Stomach smooth muscle (tissue), 2 donors: ENCODE results near the gene GREM2.

Experiments
- H3K27ac ChIP-seq: one replicate; pipeline ENCODE4 v1.7.0; 2013; ENCODE audit warnings: mild to moderate bottlenecking, low read length, inconsistent platforms
- H3K27me3 ChIP-seq, 2 donors: one replicate each; pipeline ENCODE4 v1.7.0; 2013; ENCODE audit warnings: low read length in 2 of 2; ENCODE audit not compliant: insufficient read depth in 2 of 2, control insufficient read depth in 1 of 2
- H3K36me3 ChIP-seq, 2 donors: one replicate each; pipeline ENCODE4 v1.7.0; 2013; ENCODE audit warnings: low read length in 2 of 2; ENCODE audit not compliant: control insufficient read depth in 2 of 2, insufficient read depth in 2 of 2
- H3K4me1 ChIP-seq: one replicate; pipeline ENCODE4 v1.7.0; 2013; ENCODE audit warnings: low read length; ENCODE audit not compliant: control insufficient read depth, insufficient read depth
- H3K4me3 ChIP-seq, 2 donors: one replicate each; pipeline ENCODE4 v1.7.0; 2013; ENCODE audit warnings: low read length in 2 of 2
- H3K9ac ChIP-seq, 2 donors: one replicate each; pipeline ENCODE4 v1.7.0; 2013; ENCODE audit warnings: low read length in 2 of 2, mild to moderate bottlenecking in 1 of 2
- H3K9me3 ChIP-seq, 2 donors: one replicate each; pipeline ENCODE4 v1.7.0; 2013; ENCODE audit warnings: low read length in 2 of 2; ENCODE audit not compliant: control insufficient read depth in 2 of 2
- donor health status: healthy.
- donor health status: Pancreatic carcinoma.

Gene GREM2

GRCh38 chr1:240501115-240501514, 110.8 kb downstream of the GREM2 start:
- H3K9me3 ChIP-seq, result no peaks in the 10 kb centered on the region
- H3K4me1 ChIP-seq, result no peaks in the 10 kb centered on the region

DNA sequence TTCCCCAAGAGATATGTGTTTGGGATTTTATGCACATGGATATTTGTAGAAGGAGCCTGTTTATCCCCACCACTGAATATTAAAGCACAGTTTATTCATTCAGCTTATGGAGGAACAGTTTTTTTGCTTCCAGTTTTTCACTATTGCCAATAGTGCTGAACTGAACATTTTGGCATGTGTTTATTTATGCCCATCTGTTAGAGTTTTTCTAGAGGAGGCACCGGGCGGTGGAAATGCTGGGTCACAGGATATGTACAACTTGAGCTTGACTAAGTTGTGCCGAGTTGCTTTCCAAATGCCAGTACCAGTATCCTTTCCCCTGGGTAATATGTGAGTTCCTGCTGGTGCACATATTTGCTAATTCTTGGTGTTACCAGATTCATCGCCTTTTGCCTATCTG, 111.3 kb downstream of the GREM2 start:
- Histone ChIP-seq H3K4me1 (no peaks in the 10 kb centered on the region), H3K27ac (no peak overlapping the region), H3K27me3 (no peaks in the 10 kb centered on the region), H3K36me3 (no peaks in the 10 kb centered on the region), H3K4me3 (no peak overlapping the region), H3K9ac (no peak overlapping the region), H3K9me3 (no peaks in the 10 kb centered on the region)

More at GRCh38 chr1:240501115-240501514, 110.8 kb downstream of the GREM2 start:
- H3K27me3 ChIP-seq, result no peaks in the 10 kb centered on the region
- no peak overlapping the region for H3K27ac ChIP-seq
- H3K36me3 ChIP-seq, result no peaks in the 10 kb centered on the region
- H3K4me3 ChIP-seq, result no peak overlapping the region
- no peak overlapping the region for H3K9ac ChIP-seq

GRCh38 chr1:240499012-240499411, 112.9 kb downstream of the GREM2 start:
- no peaks in the 10 kb centered on the region for H3K4me1 ChIP-seq
- no peaks in the 10 kb centered on the region for H3K36me3 ChIP-seq
- H3K27me3 ChIP-seq, result no peaks in the 10 kb centered on the region
- no peak overlapping the region for H3K4me3 ChIP-seq
- no peak overlapping the region for H3K9ac ChIP-seq
- H3K27ac ChIP-seq, result no peak overlapping the region
- no peaks in the 10 kb centered on the region for H3K9me3 ChIP-seq

DNA sequence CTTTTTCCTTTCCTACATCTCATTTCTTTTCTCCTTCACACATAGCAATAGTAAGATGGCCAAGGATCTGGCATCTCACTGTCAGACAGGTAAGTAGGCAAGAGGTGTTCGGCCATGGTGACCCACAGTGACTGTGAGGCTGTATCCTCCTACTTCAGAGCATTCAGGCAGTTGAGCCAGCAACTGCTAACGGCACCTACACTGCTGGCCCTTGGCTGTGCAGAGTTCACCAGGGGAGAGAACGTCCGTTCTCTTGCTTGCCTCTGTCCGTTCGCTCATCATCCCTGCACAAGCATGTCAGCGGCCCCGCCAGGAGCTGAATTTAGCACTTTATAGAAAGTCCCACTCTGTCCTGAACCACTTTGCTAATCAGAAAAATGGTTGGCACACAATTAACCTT, 113.6 kb downstream of the GREM2 start:
- Histone ChIP-seq H3K4me1 (no peaks in the 10 kb centered on the region), H3K4me3 (no peak overlapping the region), H3K27ac (no peak overlapping the region)

GRCh38 chr1:240497908-240498307, 114.0 kb downstream of the GREM2 start:
- no peaks in the 10 kb centered on the region for H3K4me1 ChIP-seq
- H3K27me3 ChIP-seq, result no peaks in the 10 kb centered on the region
- H3K27ac ChIP-seq, result no peak overlapping the region
- H3K4me3 ChIP-seq, result no peak overlapping the region
- H3K36me3 ChIP-seq, result no peaks in the 10 kb centered on the region
- H3K9me3 ChIP-seq, result no peaks in the 10 kb centered on the region
- H3K9ac ChIP-seq, result no peak overlapping the region

More for the DNA sequence above, 113.6 kb downstream of the GREM2 start:
- no peaks in the 10 kb centered on the region for H3K36me3 ChIP-seq
- H3K9me3 ChIP-seq, result no peaks in the 10 kb centered on the region
- H3K27me3 ChIP-seq, result no peaks in the 10 kb centered on the region
- H3K9ac ChIP-seq, result no peak overlapping the region

GRCh38 chr1:240496941-240497340, 115.0 kb downstream of the GREM2 start:
- Histone ChIP-seq H3K9ac (no peak overlapping the region), H3K9me3 (no peaks in the 10 kb centered on the region), H3K27ac (no peak overlapping the region), H3K4me1 (no peaks in the 10 kb centered on the region), H3K27me3 (no peaks in the 10 kb centered on the region), H3K4me3 (no peak overlapping the region), H3K36me3 (no peaks in the 10 kb centered on the region)

DNA sequence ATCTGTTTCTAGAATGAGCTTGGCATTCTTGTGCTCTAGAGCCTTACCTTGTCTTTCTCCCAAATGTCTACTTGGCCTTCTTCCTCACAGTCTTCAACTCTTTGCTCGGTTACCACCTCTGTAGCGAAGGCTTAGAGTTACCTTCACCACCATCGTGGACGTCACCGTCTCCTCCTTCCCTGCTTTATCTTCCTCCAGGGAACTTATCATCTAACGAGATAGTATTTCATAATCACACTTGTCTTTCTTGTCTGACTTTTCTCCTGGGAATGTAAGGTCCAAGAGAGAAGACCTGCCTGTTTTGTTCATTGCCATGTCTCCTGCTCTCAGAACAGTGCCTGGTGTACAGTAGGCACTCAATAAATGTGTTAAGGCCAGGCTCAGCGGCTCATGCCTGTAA, 115.6 kb downstream of the GREM2 start:
- Histone ChIP-seq H3K9me3 (no peaks in the 10 kb centered on the region), H3K27ac (no peak overlapping the region), H3K27me3 (no peaks in the 10 kb centered on the region)

GRCh38 chr1:240495601-240496000, 116.4 kb downstream of the GREM2 start:
- Histone ChIP-seq H3K4me1 (no peaks in the 10 kb centered on the region), H3K27ac (no peak overlapping the region), H3K9me3 (no peaks in the 10 kb centered on the region), H3K27me3 (no peaks in the 10 kb centered on the region), H3K36me3 (no peaks in the 10 kb centered on the region), H3K9ac (no peak overlapping the region), H3K4me3 (no peak overlapping the region)

More for the DNA sequence above, 115.6 kb downstream of the GREM2 start:
- H3K4me3 ChIP-seq, result no peak overlapping the region
- H3K36me3 ChIP-seq, result no peaks in the 10 kb centered on the region
- H3K4me1 ChIP-seq, result no peaks in the 10 kb centered on the region
- H3K9ac ChIP-seq, result no peak overlapping the region

- Histone ChIP-seq H3K27ac (no peak overlapping the region), H3K4me1 (no peaks in the 10 kb centered on the region)
Measured at GRCh38 chr1:240492832-240493440, 119.0 kb downstream of the GREM2 start.

GRCh38 chr1:240491796-240492195, 120.2 kb downstream of the GREM2 start:
- no peaks in the 10 kb centered on the region for H3K27me3 ChIP-seq
- H3K36me3 ChIP-seq, result no peaks in the 10 kb centered on the region
- no peak overlapping the region for H3K9ac ChIP-seq
- no peak overlapping the region for H3K4me3 ChIP-seq
- H3K9me3 ChIP-seq, result no peaks in the 10 kb centered on the region
- no peak overlapping the region for H3K27ac ChIP-seq
- H3K4me1 ChIP-seq, result no peaks in the 10 kb centered on the region

More at GRCh38 chr1:240492832-240493440, 119.0 kb downstream of the GREM2 start:
- no peaks in the 10 kb centered on the region for H3K27me3 ChIP-seq
- H3K9ac ChIP-seq, result no peak overlapping the region
- H3K36me3 ChIP-seq, result no peaks in the 10 kb centered on the region
- H3K4me3 ChIP-seq, result no peak overlapping the region
- H3K9me3 ChIP-seq, result no peaks in the 10 kb centered on the region

- H3K4me3 ChIP-seq, result no peak overlapping the region
- no peaks in the 10 kb centered on the region for H3K36me3 ChIP-seq
- H3K9ac ChIP-seq, result no peak overlapping the region
- no peak overlapping the region for H3K27ac ChIP-seq
- H3K27me3 ChIP-seq, result no peaks in the 10 kb centered on the region
- no peaks in the 10 kb centered on the region for H3K9me3 ChIP-seq
- H3K4me1 ChIP-seq, result no peaks in the 10 kb centered on the region
Measured at GRCh38 chr1:240491156-240491555, 120.8 kb downstream of the GREM2 start.
